Stomach (tissue), 9 donors: ENCODE results near the gene TLCD2. TPM values are rescaled to one million over a fixed set of nuclear protein-coding genes. Genes with fewer than 3 reads are reported as not detected.
"Not testable (repeated sequence)": the region's sequence is repeated elsewhere in the genome, so short reads cannot be mapped to it uniquely, and the experiment has no call there.

ENCODE experiments used
- DNase-seq, 2 donors: peaks; one replicate each; pipeline versions ENCODE4 v3.0.0 to v3.0.0-alpha.2; 2013 to 2019
- H3K27ac ChIP-seq, 5 donors: fragments of 200-600 bp in 4 of 5; sonication (generic) in 4 of 5; one replicate each; pipeline ENCODE4 v1.5.1; 2013 to 2019; ENCODE audit warnings: mild to moderate bottlenecking in 1 of 5, moderate library complexity in 1 of 5
- H3K27me3 ChIP-seq, 3 donors: fragments of 200-600 bp; sonication (generic); one replicate each; pipeline ENCODE4 v1.5.1; 2017 to 2019; ENCODE audit warnings: mixed run types in 1 of 3
- H3K36me3 ChIP-seq, 4 donors: fragments of 200-600 bp; sonication (generic); 1 replicate in 3 of 4; 2 replicates in 1 of 4; pipeline ENCODE4 v1.5.1; 2016 to 2019
- H3K4me1 ChIP-seq, 4 donors: fragments of 200-600 bp; sonication (generic); one replicate each; pipeline ENCODE4 v1.5.1; 2016 to 2019
- H3K4me3 ChIP-seq, 4 donors: fragments of 200-600 bp; sonication (generic) in 3 of 4; one replicate each; pipeline ENCODE4 v1.5.1; 2016 to 2019; ENCODE audit warnings: mild to moderate bottlenecking in 1 of 4
- H3K9me3 ChIP-seq, 4 donors: fragments of 200-600 bp; sonication (generic); one replicate each; pipeline ENCODE4 v1.5.1; 2016 to 2019
- EP300 ChIP-seq: sonication (generic); formaldehyde crosslinking; IDR thresholded peaks from one replicate; pipeline ENCODE4 v1.6.1; 2017; ENCODE audit warnings: antibody characterized with exemption
- POLR2A ChIP-seq, 4 donors: fragments of 450-650 bp; IDR thresholded peaks; one replicate each; pipeline ENCODE4 v1.6.1; 2016; ENCODE audit warnings: antibody characterized with exemption in 4 of 4, control low read depth in 2 of 4, mild to moderate bottlenecking in 1 of 4, moderate library complexity in 1 of 4
- POLR2AphosphoS5 ChIP-seq, 3 donors: sonication (generic); formaldehyde crosslinking; IDR thresholded peaks; one replicate each; pipeline ENCODE4 v1.6.1; 2016; ENCODE audit warnings: antibody characterized with exemption in 3 of 3
- WGBS, 5 donors: extraction: QIAGEN DNeasy Blood & Tissue Kit in 3 of 5; methylation state at CpG; one replicate each; pipeline versions ENCODE4 v1.1.5 to v1.1.7; 2013 to 2018; 5-methylcytosine and 5-hydroxymethylcytosine counted together
- intact Hi-C: fragments of 100-400 bp; cut with DNase I; formaldehyde crosslinking; loops from one replicate; pipeline ENCODE4 v1.15.1; 2023; ENCODE audit warnings: low total_unique reads
- polyA plus RNA-seq, 3 donors: library from polyadenylated mRNA; stranded (reverse); fragments of 200-250 nt; gene quantifications; one replicate each; pipeline ENCODE4 v1.2.3, GENCODE V29; 2013
- total RNA-seq, 5 donors: library from RNA; depleted of rRNA; stranded (reverse); fragments of >200 nt; gene quantifications; one replicate each; pipeline versions ENCODE4 v1.1.0 to v1.2.3, GENCODE V29; 2014 to 2016
- TF ChIP-seq, protein P1 (sequence below), 7 experiments: fragments of 450-650 bp in 4 of 7; fragments of 200-600 bp in 3 of 7; sonication (generic) in 3 of 7; IDR thresholded peaks; one replicate each; pipeline ENCODE4 v1.5.1; 2016 to 2019; ENCODE audit warnings: antibody characterized with exemption in 7 of 7, control low read depth in 2 of 7, mild to moderate bottlenecking in 1 of 7
- donor health status: healthy with polysubstance abuse.
- donor health status: Bipolar disorder and iron deficiency.
- donor health status: healthy.

The TLCD2 gene
- total and polyA plus RNA-seq, 8 donors: 2.8 to 9.6 (median 6.0) TPM

DNA sequence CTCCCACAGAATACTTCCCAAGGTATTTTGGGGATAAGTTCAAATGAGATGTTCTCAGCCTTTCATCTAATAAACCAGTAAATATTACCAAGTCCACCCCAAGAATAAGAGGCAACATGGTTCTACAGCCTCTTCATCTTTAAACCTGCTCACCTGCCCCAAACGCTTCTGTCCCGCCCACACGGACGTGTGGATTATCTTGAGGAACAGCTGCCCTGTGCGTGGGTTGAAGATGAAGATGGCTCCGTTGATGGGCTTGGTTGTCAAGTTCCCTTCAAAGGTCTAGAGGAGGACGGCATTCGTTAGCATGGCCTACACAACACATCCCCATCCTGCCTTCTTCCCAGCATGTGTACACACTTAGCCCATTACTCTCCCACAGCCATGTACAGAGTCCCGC, 52.1 kb downstream of the TLCD2 start:
- Histone ChIP-seq H3K27me3 (no peaks in the 10 kb centered on the region), H3K4me1 (no peaks in the 10 kb centered on the region), H3K36me3 (peaks cover 97 to 100% (median 100%) of the 10 kb centered on the region in 4 donors), H3K9me3 (no peaks in the 10 kb centered on the region), H3K27ac (no peak overlapping the region), H3K4me3 (no peak overlapping the region)
- intact Hi-C loops: no loop called here
- TF ChIP-seq POLR2AphosphoS5 (IDR thresholded peaks at IDR 0.05) (no peak), EP300 (no peak), POLR2A (IDR thresholded peaks at IDR 0.05) (no peak)
- TF ChIP-seq, protein P1, sequence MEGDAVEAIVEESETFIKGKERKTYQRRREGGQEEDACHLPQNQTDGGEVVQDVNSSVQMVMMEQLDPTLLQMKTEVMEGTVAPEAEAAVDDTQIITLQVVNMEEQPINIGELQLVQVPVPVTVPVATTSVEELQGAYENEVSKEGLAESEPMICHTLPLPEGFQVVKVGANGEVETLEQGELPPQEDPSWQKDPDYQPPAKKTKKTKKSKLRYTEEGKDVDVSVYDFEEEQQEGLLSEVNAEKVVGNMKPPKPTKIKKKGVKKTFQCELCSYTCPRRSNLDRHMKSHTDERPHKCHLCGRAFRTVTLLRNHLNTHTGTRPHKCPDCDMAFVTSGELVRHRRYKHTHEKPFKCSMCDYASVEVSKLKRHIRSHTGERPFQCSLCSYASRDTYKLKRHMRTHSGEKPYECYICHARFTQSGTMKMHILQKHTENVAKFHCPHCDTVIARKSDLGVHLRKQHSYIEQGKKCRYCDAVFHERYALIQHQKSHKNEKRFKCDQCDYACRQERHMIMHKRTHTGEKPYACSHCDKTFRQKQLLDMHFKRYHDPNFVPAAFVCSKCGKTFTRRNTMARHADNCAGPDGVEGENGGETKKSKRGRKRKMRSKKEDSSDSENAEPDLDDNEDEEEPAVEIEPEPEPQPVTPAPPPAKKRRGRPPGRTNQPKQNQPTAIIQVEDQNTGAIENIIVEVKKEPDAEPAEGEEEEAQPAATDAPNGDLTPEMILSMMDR (IDR thresholded peaks at IDR 0.05): no peak
- DNase-seq: no peak
- WGBS, 5 donors: 86 to 97% (median 89%) methylated on average over 9 of the region's 9 CpGs

DNA sequence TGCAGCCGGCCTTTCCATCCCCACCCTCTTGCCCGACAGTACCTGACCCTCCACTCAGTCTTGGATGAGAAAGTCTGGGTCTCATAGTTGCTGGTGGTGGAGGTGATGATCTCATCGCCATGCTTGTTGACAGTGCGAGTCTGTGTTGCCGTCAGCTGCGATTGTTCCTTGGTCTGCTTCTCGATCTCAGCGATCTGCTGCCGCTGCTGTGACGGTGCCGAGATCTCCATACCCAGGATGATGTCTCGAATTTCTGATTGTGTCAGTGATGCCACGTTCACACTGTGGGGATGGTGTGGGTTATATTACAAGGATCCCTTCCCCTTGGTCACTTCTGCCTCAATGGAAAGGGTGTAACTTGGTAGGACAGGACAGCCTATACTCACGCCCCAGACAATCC, 56.4 kb downstream of the TLCD2 start:
- H3K4me1 ChIP-seq: peaks cover 21 to 28% (median 23%) of the 10 kb centered on the region in 4 donors
- intact Hi-C loops: no loop called here
- TF ChIP-seq, protein P1 (IDR thresholded peaks at IDR 0.05): no peak
- TF ChIP-seq EP300: no peak
- TF ChIP-seq POLR2A (IDR thresholded peaks at IDR 0.05): no peak
- no peak for TF ChIP-seq POLR2AphosphoS5 (IDR thresholded peaks at IDR 0.05)
- H3K4me3 ChIP-seq: no peak overlapping the region
- WGBS, 5 donors: 91 to 94% (median 93%) methylated on average over 14 of the region's 14 CpGs
- no peaks in the 10 kb centered on the region for H3K9me3 ChIP-seq
- H3K27me3 ChIP-seq: no peaks in the 10 kb centered on the region
- H3K27ac ChIP-seq: no peak overlapping the region
- DNase-seq: no peak
- H3K36me3 ChIP-seq: peaks cover 80 to 85% (median 84%) of the 10 kb centered on the region in 4 donors

DNA sequence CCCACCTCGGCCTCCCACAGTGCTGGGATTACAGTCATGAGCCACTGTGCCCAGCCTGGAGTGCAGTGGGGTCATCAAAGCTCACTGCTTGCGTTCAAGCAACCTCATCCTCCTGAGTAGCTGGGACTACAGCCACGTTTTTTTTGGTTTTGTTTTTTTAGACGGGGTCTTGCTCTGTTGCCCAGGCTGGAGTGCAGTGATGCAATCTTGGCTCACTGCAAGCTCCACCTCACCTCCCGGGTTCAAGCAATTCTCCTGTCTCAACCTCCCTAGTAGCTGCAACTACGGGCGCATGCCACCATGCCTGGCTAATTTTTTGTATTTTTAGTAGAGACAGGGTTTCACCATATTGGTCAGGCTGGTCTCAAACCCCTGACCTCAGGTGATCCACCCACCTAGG, 57.4 kb downstream of the TLCD2 start:
- H3K27me3 ChIP-seq, DNase-seq, H3K27ac ChIP-seq, H3K9me3 ChIP-seq, H3K4me3 ChIP-seq, intact Hi-C loops: not testable (repeated sequence)
- 88 to 91% (median 89%) methylated on average over 7 of the region's 7 CpGs for WGBS, 5 donors
- Histone ChIP-seq H3K36me3 (peaks cover 71 to 76% (median 75%) of the 10 kb centered on the region in 4 donors), H3K4me1 (peaks cover 31 to 38% (median 32%) of the 10 kb centered on the region in 4 donors)

Other genes with a start within 250 kb of the TLCD2 start
- 100 to 1,000 TPM in 3 of 5 donors, 10 to 100 TPM in 2; 74.2 to 158 (median 107) TPM for gene MYO1C, start 217.7 kb downstream of the TLCD2 start, total RNA-seq
- gene MYO1C, start 217.7 kb downstream of the TLCD2 start, polyA plus RNA-seq: 10 to 100 TPM; 45.2 to 61.3 (median 54.4) TPM
- 10 to 100 TPM; 38.0 to 97.6 (median 93.4) TPM for gene INPP5K, start 193.8 kb downstream of the TLCD2 start, total RNA-seq
- gene INPP5K, start 193.8 kb downstream of the TLCD2 start, polyA plus RNA-seq: 10 to 100 TPM; 22.9 to 27.1 (median 26.6) TPM
- 10 to 100 TPM; 12.1 to 61.7 (median 23.9) TPM for gene PITPNA, start 147.6 kb downstream of the TLCD2 start, total RNA-seq
- 10 to 100 TPM; 19.5 to 27.0 (median 21.8) TPM for gene PITPNA, start 147.6 kb downstream of the TLCD2 start, polyA plus RNA-seq
- gene SLC43A2, start 81.5 kb downstream of the TLCD2 start, total RNA-seq: 10 to 100 TPM in 2 of 5 donors, 1 to 10 TPM in 2, under 1 TPM in 1; 0.29 to 15.8 (median 6.5) TPM
- 1 to 10 TPM; 1.8 to 5.9 (median 4.6) TPM for gene SLC43A2, start 81.5 kb downstream of the TLCD2 start, polyA plus RNA-seq
- 100 to 1,000 TPM in 1 of 5 donors, 10 to 100 TPM in 2, 1 to 10 TPM in 2; 4.1 to 119 (median 53.1) TPM for gene SCARF1, start 64.6 kb downstream of the TLCD2 start, total RNA-seq
- gene SCARF1, start 64.6 kb downstream of the TLCD2 start, polyA plus RNA-seq: 1 to 10 TPM; 1.4 to 2.7 (median 2.0) TPM
- 100 to 1,000 TPM in 1 of 5 donors, 10 to 100 TPM in 3, 1 to 10 TPM in 1; 8.6 to 284 (median 39.1) TPM for gene RILP, start 60.5 kb downstream of the TLCD2 start, total RNA-seq
- gene RILP, start 60.5 kb downstream of the TLCD2 start, polyA plus RNA-seq: 10 to 100 TPM; 15.6 to 32.4 (median 19.2) TPM
- 100 to 1,000 TPM; 126 to 252 (median 201) TPM for gene PRPF8, start 25.5 kb downstream of the TLCD2 start, total RNA-seq
- gene PRPF8, start 25.5 kb downstream of the TLCD2 start, polyA plus RNA-seq: 10 to 100 TPM; 33.6 to 83.4 (median 38.4) TPM
- 10 to 100 TPM; 13.4 to 56.5 (median 14.0) TPM for gene WDR81, start 14.3 kb upstream of the TLCD2 start, total RNA-seq
- gene WDR81, start 14.3 kb upstream of the TLCD2 start, polyA plus RNA-seq: 10 to 100 TPM in 2 of 3 donors, 1 to 10 TPM in 1; 9.3 to 10.6 (median 10.2) TPM
- 1 to 10 TPM in 2 of 5 donors, under 1 TPM in 3; 0.45 to 4.1 (median 0.87) TPM for gene SERPINF2, start 32.5 kb upstream of the TLCD2 start, total RNA-seq
- 1 to 10 TPM in 2 of 3 donors, under 1 TPM in 1; 0.92 to 5.2 (median 1.9) TPM for gene SERPINF2, start 32.5 kb upstream of the TLCD2 start, polyA plus RNA-seq
- 100 to 1,000 TPM in 4 of 5 donors, 10 to 100 TPM in 1; 72.4 to 334 (median 186) TPM for gene SERPINF1, start 51.7 kb upstream of the TLCD2 start, total RNA-seq
- 100 to 1,000 TPM in 1 of 3 donors, 10 to 100 TPM in 2; 45.5 to 126 (median 68.9) TPM for gene SERPINF1, start 51.7 kb upstream of the TLCD2 start, polyA plus RNA-seq
- 10 to 100 TPM in 3 of 5 donors, 1 to 10 TPM in 2; 4.7 to 21.0 (median 12.1) TPM for gene SMYD4, start 119.5 kb upstream of the TLCD2 start, total RNA-seq
- gene SMYD4, start 119.5 kb upstream of the TLCD2 start, polyA plus RNA-seq: 1 to 10 TPM; 2.7 to 6.6 (median 3.8) TPM
- 10 to 100 TPM; 10.3 to 57.5 (median 27.7) TPM for gene RPA1, start 119.6 kb upstream of the TLCD2 start, total RNA-seq
- gene RPA1, start 119.6 kb upstream of the TLCD2 start, polyA plus RNA-seq: 10 to 100 TPM; 14.9 to 24.7 (median 22.9) TPM